Measurements from ENCODE around the gene ATP6V1F.

The ATP6V1F gene

GRCh38 chr7:128879939-128880746 lies 17.5 kb downstream of the ATP6V1F start:
- DNase-seq (ENCODE audit: extremely low read depth, insufficient read length): no peak
- H3K27me3 ChIP-seq (replicated peaks; ENCODE audit: control insufficient read depth, insufficient read depth, low read length): no peaks in the 10 kb centered on the region
- H3K36me3 ChIP-seq (ENCODE audit: control insufficient read depth, insufficient read depth, low read length): peaks cover 9% of the 10 kb centered on the region
- H3K4me3 ChIP-seq (replicated peaks; ENCODE audit: low read depth, low read length): no peak overlapping the region
- TF ChIP-seq CTCF (IDR thresholded peaks at IDR 0.05; ENCODE audit: insufficient read depth, low read length, poor library complexity, severe bottlenecking): no peak

GRCh38 chr7:128880791-128881457 lies 18.3 kb downstream of the ATP6V1F start:
- no peak for TF ChIP-seq CTCF (IDR thresholded peaks at IDR 0.05; ENCODE audit: insufficient read depth, low read length, poor library complexity, severe bottlenecking)

GRCh38 chr7:128881458-128882125 lies 18.9 kb downstream of the ATP6V1F start:
- Histone ChIP-seq H3K36me3 (ENCODE audit: control insufficient read depth, insufficient read depth, low read length) (peaks cover 9% of the 10 kb centered on the region), H3K27me3 (replicated peaks; ENCODE audit: control insufficient read depth, insufficient read depth, low read length) (no peaks in the 10 kb centered on the region), H3K4me3 (replicated peaks; ENCODE audit: low read depth, low read length) (no peak overlapping the region)
- no peak for TF ChIP-seq CTCF (IDR thresholded peaks at IDR 0.05; ENCODE audit: insufficient read depth, low read length, poor library complexity, severe bottlenecking)
- no peak for DNase-seq (ENCODE audit: extremely low read depth, insufficient read length)

More at GRCh38 chr7:128880791-128881457, 18.3 kb downstream of the ATP6V1F start:
- H3K4me3 ChIP-seq (replicated peaks; ENCODE audit: low read depth, low read length): no peak overlapping the region
- peaks cover 9% of the 10 kb centered on the region for H3K36me3 ChIP-seq (ENCODE audit: control insufficient read depth, insufficient read depth, low read length)
- H3K27me3 ChIP-seq (replicated peaks; ENCODE audit: control insufficient read depth, insufficient read depth, low read length): no peaks in the 10 kb centered on the region
- no peak for DNase-seq (ENCODE audit: extremely low read depth, insufficient read length)

- no peak overlapping the region for H3K4me3 ChIP-seq (replicated peaks; ENCODE audit: low read depth, low read length)
- no peaks in the 10 kb centered on the region for H3K27me3 ChIP-seq (replicated peaks; ENCODE audit: control insufficient read depth, insufficient read depth, low read length)
- H3K36me3 ChIP-seq (ENCODE audit: control insufficient read depth, insufficient read depth, low read length): peaks cover 9% of the 10 kb centered on the region
- no peak for DNase-seq (ENCODE audit: extremely low read depth, insufficient read length)
- no peak for TF ChIP-seq CTCF (IDR thresholded peaks at IDR 0.05; ENCODE audit: insufficient read depth, low read length, poor library complexity, severe bottlenecking)
Measured at GRCh38 chr7:128882134-128882533, 19.5 kb downstream of the ATP6V1F start.

GRCh38 chr7:128883622-128884448 lies 21.2 kb downstream of the ATP6V1F start:
- H3K36me3 ChIP-seq (ENCODE audit: control insufficient read depth, insufficient read depth, low read length): peaks cover 4% of the 10 kb centered on the region
- H3K27me3 ChIP-seq (replicated peaks; ENCODE audit: control insufficient read depth, insufficient read depth, low read length): no peaks in the 10 kb centered on the region
- H3K4me3 ChIP-seq (replicated peaks; ENCODE audit: low read depth, low read length): peak overlapping the region; percentile 64
- TF ChIP-seq CTCF (IDR thresholded peaks at IDR 0.05; ENCODE audit: insufficient read depth, low read length, poor library complexity, severe bottlenecking): peak; percentile 97
- peak; percentile 84 for DNase-seq (ENCODE audit: extremely low read depth, insufficient read length)

Data from GM06990 (cell line).